Mesenchymal stem cell (in vitro differentiated cells and primary cell): ENCODE data around the gene CCDC184. TPM values are rescaled to one million over a fixed set of nuclear protein-coding genes. Genes with fewer than 3 reads are reported as not detected.

Source experiments
- DNase-seq: peaks from one replicate; pipeline ENCODE4 v3.0.0-alpha.2; 2013
- H2AFZ ChIP-seq: one replicate; pipeline ENCODE4 v1.6.1; 2013; ENCODE audit warnings: low read depth, mild to moderate bottlenecking, control low read depth, inconsistent platforms, low read length, moderate library complexity
- H2AK5ac ChIP-seq: 2 replicates; pipeline ENCODE4 v1.6.1; 2013; ENCODE audit warnings: low read length, moderate library complexity, mild to moderate bottlenecking, inconsistent platforms; ENCODE audit not compliant: severe bottlenecking
- H2BK120ac ChIP-seq: one replicate; pipeline ENCODE4 v1.6.1; 2013; ENCODE audit warnings: low read depth, mild to moderate bottlenecking, inconsistent platforms, low read length, moderate library complexity
- H2BK12ac ChIP-seq, 2 experiments: one replicate each; pipeline ENCODE4 v1.6.1; 2013; ENCODE audit warnings: inconsistent platforms in 2 of 2, low read length in 2 of 2, mild to moderate bottlenecking in 2 of 2, moderate library complexity in 2 of 2, control low read depth in 1 of 2
- H2BK15ac ChIP-seq: one replicate; pipeline ENCODE4 v1.6.1; 2013; ENCODE audit warnings: mild to moderate bottlenecking, low read depth, inconsistent platforms; ENCODE audit not compliant: poor library complexity, severe bottlenecking
- H2BK5ac ChIP-seq: 2 replicates; pipeline ENCODE4 v1.6.1; 2013; ENCODE audit warnings: low read depth, mild to moderate bottlenecking, low read length, control low read depth, inconsistent platforms; ENCODE audit not compliant: poor library complexity, severe bottlenecking
- H3K14ac ChIP-seq, 2 experiments: one replicate each; pipeline ENCODE4 v1.6.1; 2013; ENCODE audit warnings: inconsistent platforms in 2 of 2, low read length in 2 of 2, control low read depth in 1 of 2, mild to moderate bottlenecking in 1 of 2, moderate library complexity in 1 of 2
- H3K18ac ChIP-seq, 2 experiments: one replicate each; pipeline ENCODE4 v1.6.1; 2013; ENCODE audit warnings: inconsistent platforms in 2 of 2, low read length in 2 of 2, control low read depth in 1 of 2, low read depth in 1 of 2, mild to moderate bottlenecking in 1 of 2
- H3K23ac ChIP-seq, 2 experiments: one replicate each; pipeline ENCODE4 v1.6.1; 2013; ENCODE audit warnings: inconsistent platforms in 2 of 2, low read length in 2 of 2, mild to moderate bottlenecking in 2 of 2, moderate library complexity in 2 of 2, control low read depth in 1 of 2
- H3K27ac ChIP-seq: 2 replicates; pipeline ENCODE4 v1.5.1; 2013; ENCODE audit warnings: mild to moderate bottlenecking, moderate library complexity, low read length, control low read depth, inconsistent platforms; ENCODE audit not compliant: poor library complexity, severe bottlenecking
- H3K27me3 ChIP-seq, 2 experiments: 2 replicates each; pipeline versions ENCODE4 v1.6.1 to v1.7.0; 2013; ENCODE audit warnings: low read length in 2 of 2, mild to moderate bottlenecking in 2 of 2, moderate library complexity in 2 of 2, control low read depth in 1 of 2, inconsistent platforms in 1 of 2; ENCODE audit not compliant: control insufficient read depth in 1 of 2, insufficient read depth in 1 of 2
- H3K36me3 ChIP-seq, 2 experiments: 2 replicates each; pipeline versions ENCODE4 v1.6.1 to v1.7.0; 2013; ENCODE audit warnings: low read length in 2 of 2, control low read depth in 1 of 2, inconsistent platforms in 1 of 2, low read depth in 1 of 2, mild to moderate bottlenecking in 1 of 2; ENCODE audit not compliant: insufficient read depth in 2 of 2, control insufficient read depth in 1 of 2
- H3K4ac ChIP-seq, 2 experiments: one replicate each; pipeline ENCODE4 v1.6.1; 2013; ENCODE audit warnings: inconsistent platforms in 2 of 2, low read length in 2 of 2, mild to moderate bottlenecking in 2 of 2, moderate library complexity in 2 of 2, control low read depth in 1 of 2, low read depth in 1 of 2
- H3K4me1 ChIP-seq: 2 replicates; pipeline ENCODE4 v1.6.1; 2013; ENCODE audit warnings: low read depth, low read length, control low read depth; ENCODE audit not compliant: control insufficient read depth, insufficient read depth
- H3K4me2 ChIP-seq: 2 replicates; pipeline ENCODE4 v1.6.1; 2013; ENCODE audit warnings: low read length, mild to moderate bottlenecking, inconsistent platforms; ENCODE audit not compliant: poor library complexity, severe bottlenecking
- H3K4me3 ChIP-seq, 2 experiments: 2 replicates each; pipeline versions ENCODE4 v1.5.1 to v1.7.0; 2013; ENCODE audit warnings: low read length in 2 of 2, mild to moderate bottlenecking in 2 of 2, control low read depth in 1 of 2, low read depth in 1 of 2; ENCODE audit not compliant: insufficient read depth in 1 of 2
- H3K79me1 ChIP-seq: replicated peaks from 2 replicates; pipeline ENCODE4 v1.6.1; 2013; ENCODE audit warnings: mild to moderate bottlenecking, control low read depth, low read length, inconsistent platforms; ENCODE audit not compliant: poor library complexity, severe bottlenecking
- H3K9ac ChIP-seq: 2 replicates; pipeline ENCODE4 v1.7.0; 2013; ENCODE audit warnings: mild to moderate bottlenecking, low read length, moderate library complexity
- H3K9me3 ChIP-seq: 2 replicates; pipeline ENCODE4 v1.7.0; 2013; ENCODE audit warnings: mild to moderate bottlenecking, low read length; ENCODE audit not compliant: control insufficient read depth
- H4K8ac ChIP-seq: one replicate; pipeline ENCODE4 v1.6.1; 2013; ENCODE audit warnings: inconsistent platforms, mild to moderate bottlenecking, low read length, moderate library complexity
- H4K91ac ChIP-seq: one replicate; pipeline ENCODE4 v1.6.1; 2013; ENCODE audit warnings: mild to moderate bottlenecking, low read length, inconsistent platforms
- WGBS: methylation state at CpG from one replicate; pipeline ENCODE4 v1.1.7; 2013; ENCODE audit warnings: mixed read lengths; 5-methylcytosine and 5-hydroxymethylcytosine counted together
- polyA plus RNA-seq, 2 experiments: library from polyadenylated mRNA; stranded (reverse); fragments of 200-250 nt; gene quantifications; one replicate each; pipeline ENCODE4 v1.2.3, GENCODE V29; 2013

Gene CCDC184
- 3.6 TPM for polyA plus RNA-seq (2013, experiment 1 of 2)
- 3.6 TPM for polyA plus RNA-seq (2013, experiment 2 of 2)

DNA sequence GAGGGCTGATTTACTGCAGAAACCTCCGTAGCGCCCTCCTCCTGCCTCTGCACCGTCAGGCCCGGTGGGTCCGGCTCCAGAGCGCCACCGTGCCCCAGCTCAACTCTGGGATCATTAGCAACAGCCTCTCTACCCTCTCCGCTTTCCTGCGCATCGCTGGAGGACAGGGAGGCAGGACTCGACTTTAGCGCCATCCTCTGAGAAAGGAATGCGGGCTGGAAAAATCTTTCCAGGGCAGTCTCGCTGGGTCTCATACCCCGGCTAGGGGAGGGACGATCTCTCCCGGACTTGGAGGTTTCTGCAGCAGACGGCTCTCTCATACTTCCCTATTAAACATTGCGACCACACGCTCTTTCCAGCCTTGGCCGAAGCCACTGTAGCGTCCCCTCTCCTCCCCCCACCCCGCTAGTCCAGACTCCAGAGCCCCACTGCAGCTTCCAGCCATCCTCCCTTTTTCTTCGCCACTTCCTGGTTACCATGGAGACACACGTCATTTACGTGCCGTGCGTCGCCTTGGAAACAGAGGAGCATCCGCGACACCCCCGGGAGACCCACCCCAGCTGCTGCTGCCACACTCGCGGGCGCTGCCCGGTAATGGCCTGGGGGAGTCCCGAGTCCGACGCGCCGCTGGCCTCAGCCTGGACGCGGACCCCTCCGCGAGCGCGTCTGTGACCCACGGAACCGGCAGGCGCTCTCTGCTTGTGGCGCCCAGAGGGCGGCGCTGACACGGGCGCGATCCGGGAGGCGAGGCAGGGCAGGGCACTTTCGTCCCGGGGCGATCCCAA lies at the start of gene CCDC184:
TSS of gene CCDC184 (plus strand) at position 554 of the 785 bp plus-strand sequence. CDS start 479 bp downstream, outside the sequence.
- peak within 1 kb of the TSS in 1 of 2 experiments; percentile 59 for H2BK12ac ChIP-seq
- no peaks in the 10 kb centered on the region for H3K9me3 ChIP-seq
- H3K4me2 ChIP-seq = peak within 1 kb of the TSS; percentile 91
- peak within 1 kb of the TSS; percentile 67 to 95 for H3K4me3 ChIP-seq
- under 1% methylated on average over 54 of the region's 61 CpGs for WGBS
- H3K9ac ChIP-seq = peak within 1 kb of the TSS; percentile 89
- peak within 1 kb of the TSS in 1 of 2 experiments; percentile 35 for H3K4ac ChIP-seq
- H3K27ac ChIP-seq = no peak within 1 kb of the TSS
- peak within 1 kb of the TSS; percentile 75 for H4K8ac ChIP-seq
- peak within 1 kb of the TSS; percentile 24 for H4K91ac ChIP-seq
- no peak within 1 kb of the TSS for H2BK5ac ChIP-seq
- H3K23ac ChIP-seq = peak within 1 kb of the TSS in 1 of 2 experiments; percentile 64
- no peaks in the 10 kb centered on the region for H3K79me1 ChIP-seq
- H2AFZ ChIP-seq = peak within 1 kb of the TSS; percentile 93
- H3K27me3 ChIP-seq = peaks cover 62 to 86% of the 10 kb centered on the region in 2 experiments
- H3K36me3 ChIP-seq = no peaks in the 10 kb centered on the region
- no peak within 1 kb of the TSS for H2AK5ac ChIP-seq
- H3K14ac ChIP-seq = no peak within 1 kb of the TSS
- peak within 1 kb of the TSS; percentile 28 to 44 for H3K18ac ChIP-seq
- peaks cover 12% of the 10 kb centered on the region for H3K4me1 ChIP-seq
- DNase-seq = peak; percentile 91
- no peak within 1 kb of the TSS for H2BK120ac ChIP-seq
- peak within 1 kb of the TSS; percentile 44 for H2BK15ac ChIP-seq

DNA sequence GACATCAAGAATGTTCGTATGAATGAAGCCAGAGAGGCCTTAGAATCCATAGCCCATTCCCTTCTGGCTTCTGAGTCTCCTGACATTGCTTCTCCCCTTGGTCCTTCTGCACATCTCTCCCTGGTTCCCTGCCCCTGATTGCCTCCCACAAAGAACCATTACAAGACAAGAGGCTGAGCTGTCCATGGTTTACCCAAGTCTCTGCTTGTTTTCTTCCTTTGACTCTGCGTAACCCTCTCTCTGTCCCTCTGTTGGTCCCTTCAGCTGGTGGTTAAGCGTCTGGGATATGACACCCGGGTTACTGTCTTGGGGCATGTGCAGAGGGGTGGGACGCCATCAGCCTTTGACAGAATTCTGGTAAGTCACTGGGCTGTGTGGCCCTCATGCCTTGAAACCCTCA lies 48.4 kb upstream of the CCDC184 start:
- Histone ChIP-seq H3K27me3 (no peaks in the 10 kb centered on the region), H3K14ac (no peak overlapping the region), H2BK5ac (no peak overlapping the region), H3K18ac (no peak overlapping the region), H2BK12ac (no peak overlapping the region), H3K79me1 (peaks cover 7% of the 10 kb centered on the region), H3K4me1 (no peaks in the 10 kb centered on the region), H2BK120ac (no peak overlapping the region), H3K4me2 (no peak overlapping the region), H4K91ac (no peak overlapping the region), H3K4ac (no peak overlapping the region), H3K27ac (no peak overlapping the region), H2AFZ (no peak overlapping the region), H3K9me3 (no peaks in the 10 kb centered on the region), H4K8ac (no peak overlapping the region), H2AK5ac (no peak overlapping the region), H2BK15ac (no peak overlapping the region), H3K9ac (no peak overlapping the region), H3K23ac (no peak overlapping the region), H3K4me3 (no peak overlapping the region), H3K36me3 (peaks cover 57 to 93% of the 10 kb centered on the region in 2 experiments)
- DNase-seq = no peak
- WGBS = 96% methylated on average over 5 of the region's 5 CpGs

DNA sequence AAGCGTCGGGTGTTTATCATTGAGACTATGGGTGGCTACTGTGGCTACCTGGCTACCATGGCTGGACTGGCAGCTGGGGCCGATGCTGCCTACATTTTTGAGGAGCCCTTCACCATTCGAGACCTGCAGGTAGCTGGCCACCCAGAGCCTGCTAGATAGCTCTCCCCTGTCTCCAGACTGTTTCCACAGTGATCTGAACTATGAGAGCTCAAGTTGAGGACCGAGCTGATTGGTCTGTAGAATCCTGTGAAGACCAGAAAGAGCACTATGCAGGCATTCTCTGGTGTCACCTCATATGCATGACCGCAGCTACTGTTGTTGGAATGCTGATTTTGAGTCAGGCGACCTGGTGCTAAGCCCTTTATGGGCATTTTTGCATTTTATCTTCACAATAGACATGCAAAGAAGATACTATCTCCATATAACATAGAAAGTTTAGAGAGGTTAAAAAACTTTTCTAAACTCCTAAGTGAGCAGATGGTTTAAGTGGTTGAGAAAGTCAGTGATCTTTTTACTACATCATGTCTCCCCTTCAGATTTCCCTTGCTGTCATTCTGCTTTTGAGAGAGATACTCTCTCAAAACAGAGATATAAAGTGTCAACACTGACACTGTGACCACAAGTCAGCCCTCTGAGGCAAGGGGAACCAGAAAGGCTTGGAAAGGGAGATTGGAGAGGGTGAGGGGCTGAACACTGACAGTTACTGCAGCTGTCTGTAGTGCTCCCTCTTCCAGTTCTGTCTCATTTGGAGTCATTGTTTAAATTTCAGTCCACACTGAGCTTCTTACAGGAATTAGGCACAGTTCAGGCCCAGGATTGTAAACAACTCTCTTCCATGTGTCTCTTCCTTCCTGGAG lies 40.4 kb upstream of the CCDC184 start:
- no peak overlapping the region for H2BK5ac ChIP-seq
- H3K4me1 ChIP-seq = no peaks in the 10 kb centered on the region
- no peak overlapping the region for H2AK5ac ChIP-seq
- H4K91ac ChIP-seq = no peak overlapping the region
- H2BK12ac ChIP-seq = no peak overlapping the region
- H3K4me3 ChIP-seq = no peak overlapping the region
- WGBS = 97% methylated on average over 6 of the region's 7 CpGs
- H3K14ac ChIP-seq = no peak overlapping the region
- H3K4ac ChIP-seq = no peak overlapping the region
- H4K8ac ChIP-seq = no peak overlapping the region
- H3K27ac ChIP-seq = no peak overlapping the region
- no peak for DNase-seq
- H2BK15ac ChIP-seq = no peak overlapping the region
- H2BK120ac ChIP-seq = no peak overlapping the region
- peaks cover 3% of the 10 kb centered on the region for H3K79me1 ChIP-seq
- no peak overlapping the region for H2AFZ ChIP-seq
- H3K18ac ChIP-seq = no peak overlapping the region
- no peak overlapping the region for H3K9ac ChIP-seq
- no peak overlapping the region for H3K4me2 ChIP-seq
- no peaks in the 10 kb centered on the region for H3K27me3 ChIP-seq
- H3K23ac ChIP-seq = no peak overlapping the region
- H3K36me3 ChIP-seq = peaks cover 59 to 97% of the 10 kb centered on the region in 2 experiments
- H3K9me3 ChIP-seq = no peaks in the 10 kb centered on the region

DNA sequence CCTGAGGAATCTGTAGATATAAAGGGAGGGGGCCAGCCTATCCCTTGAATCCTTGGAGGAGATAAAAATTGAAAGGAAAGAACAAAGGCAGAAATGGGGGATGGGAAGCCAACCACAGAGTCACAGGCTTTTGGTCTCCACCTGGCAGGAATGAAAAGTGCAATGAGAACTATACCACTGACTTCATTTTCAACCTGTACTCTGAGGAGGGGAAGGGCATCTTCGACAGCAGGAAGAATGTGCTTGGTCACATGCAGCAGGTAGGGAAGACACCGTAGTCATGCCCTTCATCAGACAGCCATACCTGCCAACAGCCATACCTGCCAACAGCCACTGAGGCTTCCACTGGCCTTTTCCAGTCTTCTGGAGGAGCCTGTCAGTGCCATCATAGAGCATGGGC lies 39.5 kb upstream of the CCDC184 start:
- Histone ChIP-seq H3K23ac (no peak overlapping the region), H2AFZ (no peak overlapping the region), H4K8ac (no peak overlapping the region), H3K14ac (no peak overlapping the region), H3K4ac (no peak overlapping the region), H3K4me2 (no peak overlapping the region), H3K79me1 (peaks cover 4% of the 10 kb centered on the region), H3K36me3 (peaks cover 55 to 94% of the 10 kb centered on the region in 2 experiments), H2BK15ac (no peak overlapping the region), H2BK12ac (no peak overlapping the region), H3K4me3 (no peak overlapping the region), H3K27ac (no peak overlapping the region), H2BK5ac (no peak overlapping the region), H2AK5ac (no peak overlapping the region), H3K9ac (no peak overlapping the region), H2BK120ac (no peak overlapping the region), H3K9me3 (no peaks in the 10 kb centered on the region), H4K91ac (no peak overlapping the region), H3K27me3 (no peaks in the 10 kb centered on the region), H3K4me1 (no peaks in the 10 kb centered on the region), H3K18ac (no peak overlapping the region)
- WGBS = 100% methylated on average over 2 of the region's 2 CpGs
- DNase-seq = no peak
